Measurements from ENCODE around the gene SVIL.
"Not testable (repeated sequence)": the region's sequence is repeated elsewhere in the genome, so short reads cannot be mapped to it uniquely, and the experiment has no call there.

The SVIL gene

DNA sequence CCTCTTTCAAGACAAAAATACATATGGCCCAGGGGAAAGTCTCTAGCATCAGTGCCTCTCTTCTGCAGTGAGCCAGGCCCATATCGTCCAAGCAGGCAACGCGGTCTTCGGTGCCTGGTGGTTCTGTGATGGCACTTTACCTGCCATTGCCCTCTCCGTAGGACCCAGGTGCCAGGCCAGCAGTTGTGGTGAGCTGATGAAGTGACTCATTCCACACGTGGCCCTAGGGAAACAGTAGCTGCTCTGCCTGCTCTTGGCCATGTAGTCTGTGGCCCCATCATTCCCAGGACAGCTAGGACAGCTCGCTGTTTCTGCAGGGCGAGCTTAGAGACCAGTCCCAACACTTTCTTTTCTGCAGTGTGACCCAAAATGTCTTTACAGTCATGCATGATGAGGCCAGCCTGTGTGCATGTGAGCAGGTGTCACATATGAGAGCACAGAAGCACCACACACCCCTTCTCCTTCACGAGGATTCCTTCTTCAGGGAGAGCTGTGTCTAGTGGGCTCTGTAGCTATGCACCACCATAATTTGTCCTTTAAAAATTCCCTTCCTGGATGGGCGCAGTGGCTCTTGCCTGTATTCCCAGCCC lies 39.0 kb downstream of the SVIL start:
- TF ChIP-seq POLR2A (IDR thresholded peaks at IDR 0.05; ENCODE audit: low read length) (no peak), GATA1 (IDR thresholded peaks at IDR 0.05; ENCODE audit: low read depth, low read length) (no peak)
- DNase-seq: no peak

DNA sequence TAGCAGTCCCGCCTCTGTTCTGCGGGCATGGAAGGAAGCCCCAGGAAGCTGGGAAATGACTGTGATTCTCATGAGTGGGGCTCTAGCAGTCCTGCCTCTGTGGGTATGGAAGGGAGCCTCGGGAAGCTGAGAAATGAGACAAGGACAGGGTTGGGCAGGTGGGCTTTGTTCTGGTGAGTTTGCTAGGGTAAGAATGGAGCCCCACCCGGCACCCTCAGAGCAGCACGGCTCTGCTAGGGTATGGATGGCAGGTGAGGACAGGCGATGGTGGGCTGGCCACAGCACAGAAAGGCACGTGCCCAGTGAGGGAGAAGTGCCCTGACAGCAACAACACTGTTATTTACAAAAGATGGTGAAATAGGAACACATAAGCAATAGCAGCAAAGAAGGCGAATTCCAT lies 39.6 kb downstream of the SVIL start:
- TF ChIP-seq GATA1 (IDR thresholded peaks at IDR 0.05; ENCODE audit: low read depth, low read length) (no peak), POLR2A (IDR thresholded peaks at IDR 0.05; ENCODE audit: low read length) (no peak)
- no peak for DNase-seq

DNA sequence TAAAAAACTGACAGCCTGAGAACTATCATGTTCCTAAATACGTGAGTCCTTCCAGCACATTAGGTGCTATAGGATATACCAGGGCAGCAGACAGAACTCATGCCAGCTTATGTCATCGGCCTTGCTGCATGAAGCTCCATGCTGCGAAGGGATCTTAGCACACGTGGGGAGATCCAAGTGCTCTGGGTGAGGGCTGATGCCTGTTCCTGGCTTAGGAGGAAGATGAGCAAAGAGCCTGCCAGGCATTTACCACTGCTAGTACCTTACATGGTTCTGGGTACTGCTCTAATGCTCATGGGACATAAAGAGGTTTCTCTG lies 43.2 kb downstream of the SVIL start:
- TF ChIP-seq POLR2A (IDR thresholded peaks at IDR 0.05; ENCODE audit: low read length): no peak
- TF ChIP-seq GATA1 (IDR thresholded peaks at IDR 0.05; ENCODE audit: low read depth, low read length): no peak
- DNase-seq: no peak

DNA sequence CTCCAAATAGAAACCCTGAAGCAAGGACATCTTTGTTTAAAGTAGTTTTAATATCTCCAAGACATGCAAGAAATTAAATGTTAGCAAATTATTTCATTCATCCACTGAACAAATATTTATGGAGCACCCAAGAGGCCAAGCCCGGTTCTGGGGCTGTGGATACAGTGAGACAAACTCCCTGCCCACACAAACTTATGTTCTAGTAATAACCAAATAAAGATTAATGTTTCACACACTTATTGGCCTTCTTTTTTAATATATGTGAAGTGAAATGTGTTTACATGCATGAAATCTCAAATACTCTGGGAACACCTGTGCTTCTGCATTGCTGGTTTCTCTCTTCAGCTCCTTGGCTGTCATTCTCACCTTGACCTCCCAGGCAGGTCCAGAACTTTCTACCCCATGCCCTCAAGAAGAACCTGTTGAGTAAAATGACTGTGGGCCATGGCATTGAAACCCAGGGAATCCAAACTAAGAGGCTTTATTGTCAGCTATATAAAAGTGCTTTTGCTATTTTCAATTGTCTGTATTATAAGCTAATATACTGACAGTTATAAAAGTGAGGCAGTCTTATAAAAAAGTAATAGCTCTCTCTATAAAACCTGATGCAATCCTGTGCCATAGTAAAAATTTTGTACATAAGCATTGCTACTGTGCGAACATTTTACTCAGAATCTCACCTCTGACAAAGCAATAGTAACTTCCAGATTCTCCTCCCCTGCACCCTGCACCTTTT lies 43.7 kb downstream of the SVIL start:
- TF ChIP-seq GATA1 (IDR thresholded peaks at IDR 0.05; ENCODE audit: low read depth, low read length) (no peak), POLR2A (IDR thresholded peaks at IDR 0.05; ENCODE audit: low read length) (no peak)
- DNase-seq: no peak

DNA sequence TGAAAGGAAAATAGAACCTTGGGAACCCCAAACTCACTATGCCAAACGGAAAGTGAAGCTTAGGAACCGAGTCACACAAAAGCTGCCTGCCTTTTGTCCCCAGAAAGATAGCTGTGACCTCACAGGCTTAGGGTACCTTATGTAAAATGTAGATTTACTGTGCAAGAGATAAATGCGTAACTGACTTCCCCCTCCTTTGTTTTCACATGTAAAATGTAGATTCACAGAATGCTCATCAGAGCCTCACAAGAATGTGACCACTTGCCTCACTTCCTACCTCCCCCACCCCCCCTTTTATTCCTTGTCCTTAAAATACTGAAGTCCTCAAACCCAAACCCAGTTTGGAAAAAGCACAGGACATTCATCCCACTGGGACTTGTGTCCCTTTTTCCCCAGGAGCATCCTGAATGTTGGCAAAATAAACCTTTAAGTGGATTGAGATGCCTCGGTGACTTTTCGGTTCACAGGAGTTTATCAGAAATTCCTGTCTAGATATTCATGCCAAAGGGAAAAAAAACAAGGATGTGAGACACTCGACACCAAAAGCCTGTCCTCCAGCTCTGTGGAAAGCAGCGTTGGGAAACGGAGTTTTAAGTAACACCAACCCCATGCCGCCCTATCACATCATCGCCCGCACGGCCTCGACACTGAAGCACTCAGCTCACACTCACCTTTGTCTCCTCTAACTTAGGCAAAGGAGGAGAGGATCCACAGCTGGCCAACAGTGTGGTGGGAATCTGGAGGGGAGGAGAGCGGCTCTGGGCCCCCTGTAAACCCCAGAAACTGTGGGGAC lies 45.9 kb downstream of the SVIL start:
- DNase-seq: no peak
- no peak for TF ChIP-seq GATA1 (IDR thresholded peaks at IDR 0.05; ENCODE audit: low read depth, low read length)

DNA sequence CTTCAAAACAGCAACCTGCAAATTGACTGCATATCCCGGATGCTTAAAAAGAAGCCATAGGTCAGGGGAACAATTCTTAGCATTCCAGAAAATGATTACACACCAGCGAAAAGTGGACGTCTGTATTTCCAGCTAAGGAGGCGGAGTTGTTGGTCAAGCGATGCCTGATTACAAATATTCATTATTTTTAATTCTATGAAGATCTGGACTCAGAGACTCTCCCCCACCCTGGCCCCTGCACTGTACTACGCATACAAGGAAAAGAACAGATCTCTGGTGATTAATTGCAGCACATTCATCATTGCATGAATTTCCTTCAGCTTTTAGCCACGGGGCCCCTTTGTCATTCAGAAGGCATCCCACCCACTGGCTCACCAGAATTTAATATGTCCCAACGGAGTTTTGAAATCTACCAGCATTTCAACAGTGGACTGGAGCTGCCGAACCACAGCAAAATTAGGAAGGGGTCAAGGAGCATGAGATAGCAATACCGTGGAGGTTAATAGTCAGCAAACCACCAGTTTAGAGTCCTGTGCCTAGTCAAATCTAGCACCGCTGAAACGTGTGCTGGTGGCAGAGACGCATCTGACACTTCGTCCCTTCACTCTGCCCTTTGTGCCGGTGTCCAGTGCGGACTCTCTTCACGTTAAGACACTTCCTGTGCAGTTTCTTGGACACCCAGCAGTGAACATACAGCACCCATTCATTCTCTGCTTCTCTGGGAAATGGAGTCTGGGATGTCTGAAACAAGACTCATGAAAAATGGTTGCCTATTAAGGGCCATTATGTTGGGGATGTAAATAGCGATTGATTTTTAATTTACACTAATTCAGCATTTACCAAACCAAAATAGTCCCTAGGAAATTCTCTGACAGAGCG lies 46.8 kb downstream of the SVIL start:
- DNase-seq: not testable (repeated sequence)

DNA sequence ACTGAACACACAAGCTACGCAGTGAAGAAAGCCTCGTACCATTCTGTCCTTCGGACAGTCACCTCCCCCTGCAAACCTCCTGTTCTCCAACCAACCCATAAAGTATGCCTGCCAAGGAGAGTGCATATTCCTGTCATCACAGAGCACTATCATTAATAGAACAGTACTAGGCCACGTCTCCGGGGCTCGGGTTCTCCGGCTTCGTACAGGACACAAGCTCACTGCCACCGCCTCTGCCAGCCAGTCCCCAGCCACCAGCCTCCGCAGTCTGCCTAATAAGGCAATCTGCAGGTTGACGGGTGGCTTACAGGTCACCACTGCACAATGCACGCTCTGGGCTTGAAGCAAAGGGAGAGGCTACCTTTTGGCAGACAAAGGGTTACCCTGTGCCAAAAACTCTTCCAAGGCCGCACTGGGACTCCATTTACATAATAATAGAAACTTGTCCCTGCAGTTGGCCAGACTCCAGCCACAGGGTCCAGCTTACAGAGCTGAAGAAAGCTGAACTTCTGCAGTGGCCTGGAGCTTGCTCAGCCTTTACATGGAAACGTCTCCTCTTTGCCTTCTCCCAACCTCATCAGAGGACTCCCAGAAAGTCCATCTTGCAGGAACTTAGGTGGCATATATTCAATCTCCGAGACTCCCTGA lies 47.5 kb downstream of the SVIL start:
- DNase-seq: not testable (repeated sequence)

DNA sequence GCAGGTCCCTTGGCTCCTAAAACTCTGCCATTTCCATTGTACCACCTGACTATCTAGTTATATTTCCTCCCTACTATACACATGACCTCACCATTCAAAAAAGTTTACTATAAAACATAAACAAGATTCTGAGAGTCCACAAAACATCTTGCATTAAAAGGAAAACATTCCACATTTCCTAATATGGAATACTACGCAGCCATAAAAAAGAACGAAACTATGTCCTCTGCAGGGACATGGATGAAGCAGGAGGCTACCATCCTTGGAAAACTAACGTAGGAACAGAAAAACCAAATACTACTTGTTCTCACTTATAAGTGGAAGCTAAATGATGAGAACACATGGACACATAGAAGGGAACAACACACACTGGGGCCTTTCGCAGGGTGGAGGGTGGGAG lies 48.3 kb downstream of the SVIL start:
- DNase-seq: no peak
- no peak for TF ChIP-seq POLR2A (IDR thresholded peaks at IDR 0.05; ENCODE audit: low read length)
- TF ChIP-seq GATA1 (IDR thresholded peaks at IDR 0.05; ENCODE audit: low read depth, low read length): no peak

DNA sequence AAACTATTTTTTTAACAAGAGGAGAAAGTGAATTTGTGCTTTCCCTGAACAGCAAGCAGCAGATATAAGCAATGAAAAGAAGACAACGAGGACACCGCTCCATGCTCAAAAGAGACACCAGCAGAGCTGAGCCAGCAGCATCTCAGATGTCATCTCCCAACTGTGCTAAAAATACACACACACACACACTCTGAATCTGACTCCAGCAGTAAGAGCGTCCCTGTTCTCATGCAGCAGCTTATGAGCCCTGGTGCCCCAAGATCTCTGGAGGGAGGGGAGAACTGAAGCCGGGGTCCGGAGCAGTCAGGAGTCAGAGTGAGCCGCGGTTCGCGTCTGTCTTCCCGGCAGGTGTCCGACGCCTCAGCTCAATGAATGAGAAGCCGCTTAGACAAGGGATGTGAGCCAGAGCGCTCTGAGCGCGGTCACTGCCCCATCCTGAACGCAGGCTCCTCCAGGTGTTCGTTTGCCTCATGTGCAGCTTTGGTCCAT lies 49.2 kb downstream of the SVIL start:
- no peak for DNase-seq
- TF ChIP-seq POLR2A (IDR thresholded peaks at IDR 0.05; ENCODE audit: low read length): no peak
- TF ChIP-seq GATA1 (IDR thresholded peaks at IDR 0.05; ENCODE audit: low read depth, low read length): no peak

DNA sequence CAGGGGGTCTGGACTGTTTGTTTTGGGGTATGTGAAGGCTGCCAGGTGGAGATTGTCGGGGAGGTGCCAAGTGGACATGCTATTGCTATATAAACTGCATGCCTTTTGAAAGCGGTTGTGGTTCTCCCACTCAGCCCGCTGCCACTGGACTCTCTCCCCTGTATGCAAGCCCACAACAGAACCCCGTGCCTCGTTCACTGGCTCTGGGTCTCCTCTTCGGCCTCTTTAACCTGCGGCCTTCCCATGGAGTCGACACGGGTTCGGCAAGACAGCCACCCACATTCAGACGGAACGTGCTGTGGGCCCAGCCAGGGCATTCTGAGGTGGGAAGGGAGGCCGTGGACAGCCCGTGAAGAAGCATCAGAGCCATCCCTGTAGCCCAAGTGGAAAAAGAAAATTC lies 50.3 kb downstream of the SVIL start:
- TF ChIP-seq GATA1 (IDR thresholded peaks at IDR 0.05; ENCODE audit: low read depth, low read length) (no peak), POLR2A (IDR thresholded peaks at IDR 0.05; ENCODE audit: low read length) (no peak)
- no peak for DNase-seq

DNA sequence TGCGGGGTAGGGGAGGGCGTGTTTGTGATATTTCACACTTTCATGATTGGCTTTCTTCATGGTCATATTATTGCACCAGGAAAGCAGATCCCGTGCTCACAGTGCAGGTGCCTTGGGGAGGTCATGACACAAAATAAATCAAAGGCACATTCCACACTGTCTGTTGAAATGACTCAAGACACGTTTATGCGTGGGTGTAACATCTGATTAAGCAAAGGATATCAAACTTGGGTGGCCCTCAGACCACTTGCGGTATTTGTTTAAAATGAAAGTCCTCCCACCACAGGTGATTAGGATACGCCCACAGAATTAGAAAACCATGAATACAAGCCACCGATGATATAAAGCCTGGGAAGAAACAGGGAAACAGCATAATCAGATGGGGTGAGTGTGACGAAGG lies 51.1 kb downstream of the SVIL start:
- DNase-seq: no peak
- no peak for TF ChIP-seq GATA1 (IDR thresholded peaks at IDR 0.05; ENCODE audit: low read depth, low read length)
- no peak for TF ChIP-seq POLR2A (IDR thresholded peaks at IDR 0.05; ENCODE audit: low read length)

DNA sequence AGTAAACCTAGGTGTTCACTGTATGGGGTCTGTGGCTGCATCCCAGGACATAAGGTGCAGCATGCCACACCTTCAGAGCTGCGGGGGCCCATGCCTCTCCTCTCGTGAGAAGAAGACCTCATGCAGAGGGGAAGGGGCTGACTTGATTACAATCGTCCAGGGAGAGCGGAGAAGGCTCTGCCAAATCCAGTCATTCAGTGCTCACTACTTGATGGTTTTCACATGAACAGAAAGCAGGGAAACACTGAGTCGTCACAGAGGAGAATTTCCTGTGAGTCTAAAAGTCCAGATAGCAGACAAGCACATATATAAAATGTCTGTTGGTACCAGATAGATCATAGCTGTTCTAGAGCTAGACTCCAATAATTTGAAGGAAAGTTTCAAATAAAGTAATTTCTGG lies 52.0 kb downstream of the SVIL start:
- DNase-seq: not testable (repeated sequence)

DNA sequence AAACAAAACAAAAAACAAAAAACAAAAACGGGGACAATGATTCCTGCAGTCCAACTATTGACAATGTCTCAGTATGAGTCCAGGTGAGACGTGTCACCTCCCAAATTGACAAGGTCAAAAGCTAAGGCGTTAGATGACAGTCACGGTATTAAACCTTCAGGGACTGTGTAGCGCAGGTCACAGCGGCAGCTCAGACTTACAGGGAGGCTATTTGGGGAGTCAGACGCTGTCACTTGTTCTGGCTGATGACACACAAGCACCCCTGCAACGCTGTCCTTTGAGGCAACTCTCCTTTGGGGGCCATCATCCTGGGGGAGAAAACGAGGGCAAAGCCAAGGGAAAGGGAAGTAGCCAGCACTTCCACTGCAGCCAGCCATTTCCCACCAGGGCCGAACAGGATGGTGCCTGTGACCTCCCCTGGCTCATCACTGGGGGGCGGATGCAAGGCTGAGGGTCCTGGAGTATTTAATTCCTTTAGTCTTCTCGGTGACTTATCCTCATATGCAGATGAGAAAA lies 55.3 kb downstream of the SVIL start:
- no peak for DNase-seq
- no peak for TF ChIP-seq POLR2A (IDR thresholded peaks at IDR 0.05; ENCODE audit: low read length)

DNA sequence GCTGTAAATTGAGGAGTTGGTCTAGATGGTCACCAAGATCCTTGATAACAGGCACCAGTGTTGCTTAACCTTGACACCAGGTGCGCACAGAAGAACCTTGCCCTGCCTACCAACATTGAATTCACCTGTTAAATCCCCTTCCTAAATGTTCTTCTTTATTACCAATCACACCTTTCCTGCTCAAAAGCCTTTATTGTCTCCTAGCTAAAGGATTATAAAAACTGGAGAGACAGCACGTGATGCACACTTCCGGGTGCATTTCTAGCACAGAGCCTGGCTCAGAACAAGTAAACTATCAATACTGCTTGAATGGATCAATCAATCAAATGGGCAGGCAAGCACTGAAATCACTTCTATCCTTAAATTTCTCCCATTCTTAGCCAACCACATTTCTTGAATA lies 56.3 kb downstream of the SVIL start:
- DNase-seq: no peak

More for the DNA sequence above, 56.3 kb downstream of the SVIL start:
- TF ChIP-seq GATA1 (IDR thresholded peaks at IDR 0.05; ENCODE audit: low read depth, low read length): no peak
- no peak for TF ChIP-seq POLR2A (IDR thresholded peaks at IDR 0.05; ENCODE audit: low read length)

Measured in erythroblast (primary cell).